Peyer's patch (tissue), 4 donors: Measurements from ENCODE around the gene TSPAN9.

Experiments
- POLR2A ChIP-seq, 2 donors: fragments of 450-650 bp; IDR thresholded peaks; one replicate each; pipeline ENCODE4 v1.5.1; 2017; ENCODE audit warnings: antibody characterized with exemption in 2 of 2, mild to moderate bottlenecking in 2 of 2, moderate library complexity in 2 of 2
- TF ChIP-seq, protein P1 (sequence below), 6 experiments: fragments of 450-650 bp in 4 of 6; fragments of 200-600 bp in 2 of 6; sonication (generic) in 1 of 6; IDR thresholded peaks; one replicate each; pipeline ENCODE4 v1.5.1; 2017 to 2019; ENCODE audit warnings: antibody characterized with exemption in 6 of 6, mild to moderate bottlenecking in 3 of 6, moderate library complexity in 1 of 6

DNA sequence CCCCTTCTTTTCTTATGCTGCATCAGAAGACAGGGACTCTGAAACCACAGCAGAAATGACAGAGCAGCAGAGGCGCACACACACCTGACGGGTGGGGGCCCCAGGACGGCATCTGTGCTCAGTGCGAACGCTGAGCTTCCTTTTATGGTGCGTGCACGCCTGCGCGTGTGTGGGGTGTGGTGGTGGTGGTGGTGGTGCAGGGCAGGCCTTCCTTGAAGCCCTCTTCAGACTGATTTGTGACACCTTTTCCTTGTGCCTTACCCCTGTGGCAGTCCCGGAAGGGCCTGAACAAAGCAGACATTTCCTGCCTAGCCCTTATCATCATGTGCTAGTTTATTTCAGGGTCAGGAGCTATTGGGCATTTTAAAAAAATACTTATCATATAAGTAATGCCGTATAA, 75.7 kb downstream of the TSPAN9 start:
- TF ChIP-seq, protein P1, sequence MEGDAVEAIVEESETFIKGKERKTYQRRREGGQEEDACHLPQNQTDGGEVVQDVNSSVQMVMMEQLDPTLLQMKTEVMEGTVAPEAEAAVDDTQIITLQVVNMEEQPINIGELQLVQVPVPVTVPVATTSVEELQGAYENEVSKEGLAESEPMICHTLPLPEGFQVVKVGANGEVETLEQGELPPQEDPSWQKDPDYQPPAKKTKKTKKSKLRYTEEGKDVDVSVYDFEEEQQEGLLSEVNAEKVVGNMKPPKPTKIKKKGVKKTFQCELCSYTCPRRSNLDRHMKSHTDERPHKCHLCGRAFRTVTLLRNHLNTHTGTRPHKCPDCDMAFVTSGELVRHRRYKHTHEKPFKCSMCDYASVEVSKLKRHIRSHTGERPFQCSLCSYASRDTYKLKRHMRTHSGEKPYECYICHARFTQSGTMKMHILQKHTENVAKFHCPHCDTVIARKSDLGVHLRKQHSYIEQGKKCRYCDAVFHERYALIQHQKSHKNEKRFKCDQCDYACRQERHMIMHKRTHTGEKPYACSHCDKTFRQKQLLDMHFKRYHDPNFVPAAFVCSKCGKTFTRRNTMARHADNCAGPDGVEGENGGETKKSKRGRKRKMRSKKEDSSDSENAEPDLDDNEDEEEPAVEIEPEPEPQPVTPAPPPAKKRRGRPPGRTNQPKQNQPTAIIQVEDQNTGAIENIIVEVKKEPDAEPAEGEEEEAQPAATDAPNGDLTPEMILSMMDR (IDR thresholded peaks at IDR 0.05): no peak
- TF ChIP-seq POLR2A (IDR thresholded peaks at IDR 0.05): no peak
